Suprapubic skin (tissue), 4 donors: ENCODE results near the gene GOSR1. TPM values are rescaled to one million over a fixed set of nuclear protein-coding genes. Genes with fewer than 3 reads are reported as not detected.
"Not testable (repeated sequence)": the region's sequence is repeated elsewhere in the genome, so short reads cannot be mapped to it uniquely, and the experiment has no call there.

ENCODE experiments used
- DNase-seq, 2 donors: peaks; one replicate each; pipeline ENCODE4 v3.0.0-alpha.2; 2019; ENCODE audit warnings: low spot score in 2 of 2
- H3K27ac ChIP-seq: fragments of 200-600 bp; sonication (generic); one replicate; pipeline ENCODE4 v1.5.1; 2019
- H3K27me3 ChIP-seq: fragments of 200-600 bp; sonication (generic); one replicate; pipeline ENCODE4 v1.5.1; 2019
- H3K36me3 ChIP-seq: fragments of 200-600 bp; sonication (generic); one replicate; pipeline ENCODE4 v1.5.1; 2019
- H3K4me1 ChIP-seq: fragments of 200-600 bp; sonication (generic); one replicate; pipeline ENCODE4 v1.5.1; 2019
- H3K4me3 ChIP-seq: fragments of 200-600 bp; sonication (generic); one replicate; pipeline ENCODE4 v1.5.1; 2019; ENCODE audit warnings: mild to moderate bottlenecking
- H3K9me3 ChIP-seq: fragments of 200-600 bp; sonication (generic); one replicate; pipeline ENCODE4 v1.5.1; 2019
- EP300 ChIP-seq: sonication (generic); formaldehyde crosslinking; IDR thresholded peaks from one replicate; pipeline ENCODE4 v1.6.1; 2017; ENCODE audit warnings: antibody characterized with exemption
- POLR2A ChIP-seq, 2 donors: fragments of 450-650 bp; IDR thresholded peaks; one replicate each; pipeline ENCODE4 v1.6.1; 2017; ENCODE audit warnings: antibody characterized with exemption in 2 of 2, mild to moderate bottlenecking in 2 of 2, moderate library complexity in 2 of 2
- POLR2AphosphoS5 ChIP-seq, 3 donors: sonication (generic); formaldehyde crosslinking; IDR thresholded peaks; one replicate each; pipeline ENCODE4 v1.6.1; 2017; ENCODE audit warnings: antibody characterized with exemption in 3 of 3
- WGBS: methylation state at CpG from one replicate; pipeline ENCODE4 v1.1.5; 2018; 5-methylcytosine and 5-hydroxymethylcytosine counted together
- total RNA-seq, 4 donors: library from RNA; depleted of rRNA; stranded (reverse); fragments of >200 nt; gene quantifications; one replicate each; pipeline ENCODE4 v1.1.0, GENCODE V29; 2016
- TF ChIP-seq, protein P1 (sequence below), 2 donors: fragments of 200-600 bp in 1 of 2; fragments of 450-650 bp in 1 of 2; sonication (generic) in 1 of 2; IDR thresholded peaks; one replicate each; pipeline ENCODE4 v1.5.1; 2016 to 2019; ENCODE audit warnings: antibody characterized with exemption in 2 of 2, mild to moderate bottlenecking in 1 of 2, moderate library complexity in 1 of 2

GOSR1 gene
- total RNA-seq, 4 donors from 2014 or later = 24.0 to 54.2 (median 47.6) TPM

DNA sequence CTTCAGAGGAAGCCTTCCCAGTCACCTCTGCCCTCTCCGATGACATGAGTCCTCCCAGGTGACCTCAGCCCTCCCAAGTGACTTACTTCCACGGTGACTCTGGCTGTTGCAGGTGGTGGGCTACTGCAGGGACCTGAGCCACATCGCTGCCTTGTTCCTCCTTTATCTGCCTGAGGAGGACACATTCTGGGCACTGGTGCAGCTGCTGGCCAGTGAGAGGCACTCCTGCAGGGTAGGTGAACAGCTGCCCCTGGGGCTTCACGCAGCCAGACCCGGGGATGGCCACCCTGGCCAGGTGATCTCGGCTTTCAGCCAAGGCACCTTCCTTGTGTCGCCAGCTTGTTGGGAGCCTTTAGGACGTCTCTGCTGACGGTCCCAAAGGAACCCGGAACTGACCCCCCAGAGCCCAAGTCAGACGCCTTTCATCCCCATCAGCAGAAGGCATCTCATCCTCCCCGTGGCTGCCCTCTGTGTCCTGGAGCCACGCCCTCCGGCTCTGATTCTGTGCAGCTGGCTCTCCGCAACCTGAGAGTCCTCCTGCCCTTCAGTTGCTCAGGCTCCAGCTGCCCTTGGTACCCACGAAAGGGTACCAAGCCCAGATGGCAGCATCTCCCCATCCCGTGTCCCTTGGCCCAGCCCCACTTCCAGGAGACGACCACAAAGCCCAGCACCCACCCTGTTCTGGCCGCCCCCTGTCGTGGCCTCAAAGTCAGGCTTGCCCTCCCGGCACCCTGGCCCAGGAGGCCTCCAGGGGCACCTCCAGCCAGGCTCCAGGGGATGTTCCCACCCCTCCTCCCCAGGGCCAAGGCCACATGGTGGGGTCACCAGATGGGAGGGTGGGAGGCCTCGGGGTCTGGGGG is 81.7 kb downstream of the GOSR1 start:
- TF ChIP-seq EP300 (no peak), POLR2AphosphoS5 (IDR thresholded peaks at IDR 0.05) (no peak), POLR2A (IDR thresholded peaks at IDR 0.05) (no peak)
- TF ChIP-seq, protein P1, sequence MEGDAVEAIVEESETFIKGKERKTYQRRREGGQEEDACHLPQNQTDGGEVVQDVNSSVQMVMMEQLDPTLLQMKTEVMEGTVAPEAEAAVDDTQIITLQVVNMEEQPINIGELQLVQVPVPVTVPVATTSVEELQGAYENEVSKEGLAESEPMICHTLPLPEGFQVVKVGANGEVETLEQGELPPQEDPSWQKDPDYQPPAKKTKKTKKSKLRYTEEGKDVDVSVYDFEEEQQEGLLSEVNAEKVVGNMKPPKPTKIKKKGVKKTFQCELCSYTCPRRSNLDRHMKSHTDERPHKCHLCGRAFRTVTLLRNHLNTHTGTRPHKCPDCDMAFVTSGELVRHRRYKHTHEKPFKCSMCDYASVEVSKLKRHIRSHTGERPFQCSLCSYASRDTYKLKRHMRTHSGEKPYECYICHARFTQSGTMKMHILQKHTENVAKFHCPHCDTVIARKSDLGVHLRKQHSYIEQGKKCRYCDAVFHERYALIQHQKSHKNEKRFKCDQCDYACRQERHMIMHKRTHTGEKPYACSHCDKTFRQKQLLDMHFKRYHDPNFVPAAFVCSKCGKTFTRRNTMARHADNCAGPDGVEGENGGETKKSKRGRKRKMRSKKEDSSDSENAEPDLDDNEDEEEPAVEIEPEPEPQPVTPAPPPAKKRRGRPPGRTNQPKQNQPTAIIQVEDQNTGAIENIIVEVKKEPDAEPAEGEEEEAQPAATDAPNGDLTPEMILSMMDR (IDR thresholded peaks at IDR 0.05) = no peak
- H3K36me3 ChIP-seq = no peaks in the 10 kb centered on the region
- no peak overlapping the region for H3K4me3 ChIP-seq
- no peaks in the 10 kb centered on the region for H3K9me3 ChIP-seq
- H3K27me3 ChIP-seq = no peaks in the 10 kb centered on the region
- no peaks in the 10 kb centered on the region for H3K4me1 ChIP-seq
- no peak for DNase-seq
- 79% methylated on average over 19 of the region's 22 CpGs for WGBS
- no peak overlapping the region for H3K27ac ChIP-seq

DNA sequence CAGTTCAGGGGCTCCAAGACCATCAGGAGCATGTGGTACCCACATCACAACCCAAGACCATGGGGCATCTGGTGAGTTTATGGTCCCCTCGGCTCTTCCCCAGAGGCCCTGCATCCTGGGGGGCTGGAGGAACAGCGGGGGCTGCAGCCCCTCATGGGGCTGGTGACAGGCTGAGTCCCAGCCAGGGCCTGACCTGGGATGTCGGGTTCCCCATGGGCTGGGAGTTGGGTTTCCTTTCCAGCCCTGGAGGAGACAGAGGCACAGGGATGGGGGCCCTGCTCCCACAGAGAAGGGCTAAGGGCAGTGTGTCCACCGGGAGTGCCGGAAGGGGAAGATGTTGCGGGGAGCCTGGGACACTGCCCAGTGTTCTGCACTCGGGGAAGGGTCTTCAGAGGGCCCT is 82.4 kb downstream of the GOSR1 start:
- Histone ChIP-seq H3K9me3 (no peaks in the 10 kb centered on the region), H3K27ac (no peak overlapping the region), H3K36me3 (no peaks in the 10 kb centered on the region), H3K27me3 (no peaks in the 10 kb centered on the region), H3K4me3 (no peak overlapping the region), H3K4me1 (no peaks in the 10 kb centered on the region)
- no peak for DNase-seq
- no peak for TF ChIP-seq POLR2A (IDR thresholded peaks at IDR 0.05)
- TF ChIP-seq POLR2AphosphoS5 (IDR thresholded peaks at IDR 0.05) = no peak
- TF ChIP-seq, protein P1 (IDR thresholded peaks at IDR 0.05) = no peak
- no peak for TF ChIP-seq EP300
- WGBS = 100% methylated on average over 1 of the region's 7 CpGs

DNA sequence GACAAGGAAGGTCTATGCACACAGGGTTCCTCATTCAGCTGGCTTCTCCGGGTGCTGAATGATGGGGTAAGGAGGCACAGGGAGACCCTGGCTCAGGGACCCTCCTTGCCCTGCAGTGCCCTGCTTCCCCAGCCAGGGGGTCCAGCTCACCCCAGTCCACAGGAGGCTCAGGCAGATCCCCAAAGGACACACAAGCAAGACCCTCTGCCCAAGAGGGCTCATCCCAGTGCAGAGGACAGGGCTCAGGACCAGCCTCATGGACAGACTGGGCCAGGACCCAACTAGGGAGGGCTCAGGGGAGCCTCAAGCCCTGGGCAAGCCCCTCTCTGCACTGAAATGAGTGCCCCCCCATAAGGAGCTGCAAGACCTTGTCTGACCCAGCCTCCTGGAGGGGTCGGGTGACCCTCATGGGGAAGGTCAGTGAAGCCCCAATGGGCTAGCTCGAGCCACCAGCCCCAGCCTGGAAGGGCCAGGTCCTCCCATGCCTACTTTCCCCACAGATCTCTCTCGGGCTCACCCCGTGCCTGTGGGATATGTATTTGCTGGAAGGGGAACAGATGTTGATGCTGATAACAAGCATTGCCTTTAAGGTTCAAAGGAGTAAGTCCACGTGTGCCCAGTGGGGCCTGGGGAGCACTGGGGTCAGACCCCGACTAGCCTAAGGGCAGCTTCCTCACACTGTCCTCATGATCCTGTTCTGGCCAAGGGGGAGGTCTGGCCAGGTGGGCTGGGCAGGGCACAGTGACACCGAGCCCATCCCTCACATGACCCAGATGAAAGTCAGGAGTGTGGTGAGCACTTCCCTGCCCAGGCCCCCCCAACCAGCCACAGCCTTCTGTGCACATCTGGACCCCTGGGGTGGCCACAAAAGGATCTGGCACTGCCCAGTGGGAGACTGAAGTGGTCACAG is 83.2 kb downstream of the GOSR1 start:
- DNase-seq = peak in 1 of 2 donors; percentile 66
- H3K4me3 ChIP-seq, H3K9me3 ChIP-seq, H3K4me1 ChIP-seq, H3K27ac ChIP-seq, H3K27me3 ChIP-seq, H3K36me3 ChIP-seq: not testable (repeated sequence)
- 80% methylated on average over 1 of the region's 8 CpGs for WGBS

DNA sequence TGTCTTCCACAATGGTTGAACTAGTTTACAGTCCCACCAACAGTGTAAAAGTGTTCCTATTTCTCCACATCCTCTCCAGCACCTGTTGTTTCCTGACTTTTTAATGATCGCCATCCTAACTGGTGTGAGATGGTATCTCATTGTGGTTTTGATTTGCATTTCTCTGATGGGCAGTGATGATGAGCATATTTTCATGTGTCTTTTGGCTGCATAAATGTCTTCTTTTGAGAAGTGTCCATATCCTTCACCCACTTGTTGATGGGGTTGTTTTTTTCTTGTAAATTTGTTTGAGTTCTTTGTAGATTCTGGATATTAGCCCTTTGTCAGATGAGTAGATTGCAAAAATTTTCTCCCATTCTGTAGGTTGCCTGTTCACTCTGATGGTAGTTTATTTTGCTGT is 84.6 kb downstream of the GOSR1 start:
- 100% methylated on average over 1 of the region's 1 CpG for WGBS
- H3K4me3 ChIP-seq, H3K9me3 ChIP-seq, H3K4me1 ChIP-seq, H3K27ac ChIP-seq, DNase-seq, H3K36me3 ChIP-seq: not testable (repeated sequence)
- H3K27me3 ChIP-seq = peaks cover 11% of the 10 kb centered on the region

DNA sequence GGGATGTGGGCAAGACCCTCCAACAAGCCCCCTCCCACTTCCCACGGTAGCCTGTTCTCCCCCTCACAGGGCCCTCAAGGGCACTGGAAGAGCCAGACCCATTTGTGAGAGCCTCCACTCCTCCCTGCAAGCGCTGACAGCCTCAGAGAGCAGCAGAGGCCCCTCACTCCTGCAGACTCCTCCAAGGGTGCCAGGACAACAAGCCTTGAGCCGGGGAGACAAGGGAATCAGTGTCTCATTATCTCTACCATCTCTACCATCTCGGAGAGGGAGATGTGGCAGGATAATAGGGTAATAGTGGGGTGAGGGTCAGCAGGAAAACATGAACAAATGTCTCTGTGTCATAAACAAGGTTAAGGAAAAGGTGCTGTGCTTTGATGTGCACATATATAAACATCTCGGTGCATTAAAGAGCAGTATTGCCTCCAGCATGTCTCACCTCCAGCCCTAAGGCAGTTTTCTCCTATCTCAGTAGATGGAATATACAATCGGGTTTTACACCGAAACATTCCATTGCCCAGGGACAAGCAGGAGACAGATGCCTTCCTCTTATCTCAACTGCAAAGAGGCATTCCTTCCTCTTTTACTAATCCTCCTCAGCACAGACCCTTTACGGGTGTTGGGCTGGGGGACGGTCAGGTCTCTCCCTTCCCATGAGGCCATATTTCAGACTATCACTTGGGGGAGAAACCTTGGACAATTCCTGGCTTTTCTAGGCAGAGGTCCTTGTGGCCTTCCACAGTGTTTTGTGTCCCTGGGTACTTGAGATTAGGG is 86.1 kb downstream of the GOSR1 start:
- not testable (repeated sequence) for H3K4me3 ChIP-seq, H3K9me3 ChIP-seq, H3K36me3 ChIP-seq, H3K4me1 ChIP-seq, H3K27ac ChIP-seq, DNase-seq
- 73% methylated on average over 9 of the region's 9 CpGs for WGBS
- H3K27me3 ChIP-seq = peaks cover 19% of the 10 kb centered on the region

DNA sequence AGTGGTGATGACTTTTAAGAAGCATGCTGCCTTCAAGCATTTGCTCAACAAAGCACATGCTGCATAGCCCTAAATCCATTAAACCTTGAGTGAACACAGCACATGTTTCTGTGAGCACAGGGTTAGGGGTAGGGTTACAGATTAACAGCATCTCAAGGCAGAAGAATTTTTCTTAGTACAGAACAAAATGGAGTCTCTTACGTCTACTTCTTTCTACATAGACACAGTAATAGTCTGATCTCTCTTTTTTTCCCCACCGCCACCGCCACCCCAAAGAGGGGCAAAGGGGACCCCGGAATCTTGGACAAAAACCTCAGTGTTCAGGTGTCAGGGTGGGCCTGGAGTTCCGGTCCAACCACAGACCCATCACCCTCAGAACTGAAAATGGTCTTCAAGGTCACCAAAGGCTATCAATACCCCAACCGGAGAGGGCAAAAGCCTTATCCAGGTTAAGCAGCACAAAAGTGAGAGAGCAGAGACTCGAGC is 86.7 kb downstream of the GOSR1 start:
- peaks cover 19% of the 10 kb centered on the region for H3K27me3 ChIP-seq

DNA sequence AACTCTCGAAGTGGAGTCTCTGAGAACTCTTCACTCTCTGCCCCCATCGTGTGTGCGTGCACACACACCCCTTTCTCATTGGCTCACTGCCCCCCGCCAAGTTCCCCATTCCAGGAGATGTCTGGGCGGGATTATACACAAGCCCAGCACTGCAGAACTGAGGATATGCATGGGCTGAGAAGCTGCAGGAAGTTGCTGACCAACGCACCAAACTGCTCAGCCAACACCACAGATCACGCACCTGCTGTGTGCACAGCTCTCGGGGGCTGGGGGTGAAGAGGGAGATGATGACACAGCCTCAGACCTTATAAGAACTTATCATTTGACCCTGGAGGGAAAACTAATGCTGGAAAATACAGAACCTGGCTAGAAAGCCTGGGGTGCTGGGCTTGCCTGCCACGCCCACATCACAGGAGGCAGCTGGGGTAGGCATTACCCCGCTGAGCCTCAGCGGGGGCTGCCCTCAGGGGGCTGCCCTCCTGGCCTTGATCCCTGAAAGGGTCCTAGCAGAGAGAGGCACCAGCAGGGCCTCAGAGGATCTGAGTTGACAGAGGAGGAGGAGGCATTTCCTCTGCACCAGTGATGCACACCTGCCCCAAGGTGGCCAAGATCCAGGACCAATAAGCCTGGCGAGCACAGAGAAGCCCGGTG is 87.3 kb downstream of the GOSR1 start:
- not testable (repeated sequence) for H3K4me3 ChIP-seq
- 42% methylated on average over 11 of the region's 13 CpGs for WGBS

More for the DNA sequence above, 86.7 kb downstream of the GOSR1 start:
- DNase-seq = peak in 1 of 2 donors; percentile 40
- not testable (repeated sequence) for H3K9me3 ChIP-seq, H3K27ac ChIP-seq, H3K4me3 ChIP-seq, H3K36me3 ChIP-seq, H3K4me1 ChIP-seq
- 90% methylated on average over 6 of the region's 7 CpGs for WGBS

More for the DNA sequence above, 87.3 kb downstream of the GOSR1 start:
- DNase-seq = peak in 1 of 2 donors; percentile 38
- not testable (repeated sequence) for H3K36me3 ChIP-seq, H3K27ac ChIP-seq, H3K9me3 ChIP-seq, H3K4me1 ChIP-seq
- H3K27me3 ChIP-seq = peaks cover 19% of the 10 kb centered on the region
